GM12892 (cell line): ENCODE data around the gene PCOLCE2.

ENCODE experiments used
- DNase-seq: peaks from one replicate; pipeline ENCODE4 v3.0.0; 2011; ENCODE audit not compliant: insufficient read length
- FAIRE-seq: peaks from 2 replicates; lab custom pipeline; 2011; peaks lifted over from hg19 to GRCh38; lab: Jason Lieb, UNC
- POLR2A ChIP-seq: IDR thresholded peaks from 2 replicates; pipeline ENCODE4 v1.6.1; 2011; ENCODE audit warnings: low read depth, low read length, control low read depth
- POLR2AphosphoS5 ChIP-seq: IDR thresholded peaks from 2 replicates; pipeline ENCODE4 v1.6.1; 2011; ENCODE audit warnings: low read depth, low read length, control low read depth
- TAF1 ChIP-seq: IDR thresholded peaks from 2 replicates; pipeline ENCODE4 v1.6.1; 2011; ENCODE audit warnings: low read depth, mild to moderate bottlenecking, control low read depth, low read length, borderline replicate concordance

PCOLCE2 gene

DNA sequence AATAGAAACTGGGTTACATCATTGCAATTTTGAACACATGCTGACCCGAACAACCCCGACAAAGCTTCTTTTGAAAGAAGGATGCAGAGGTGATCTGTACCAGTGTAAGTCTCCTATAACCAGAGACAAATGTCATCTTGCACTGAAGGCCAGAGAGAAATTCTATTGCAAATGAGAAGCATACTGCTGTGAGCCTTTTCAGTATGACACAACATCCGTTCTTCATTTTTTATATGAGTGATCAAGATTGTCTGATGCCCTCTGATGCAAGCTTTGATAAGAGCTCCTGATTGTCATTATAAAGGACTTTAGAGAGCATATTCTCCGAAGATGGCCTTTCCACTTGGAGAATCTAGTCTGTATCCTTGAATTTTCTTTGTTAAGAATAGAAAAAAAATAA is 36.9 kb downstream of the PCOLCE2 start:
- no peak for DNase-seq
- no peak for TF ChIP-seq POLR2A
- TF ChIP-seq TAF1 = no peak
- no peak for TF ChIP-seq POLR2AphosphoS5
- peak; percentile 14 for FAIRE-seq

DNA sequence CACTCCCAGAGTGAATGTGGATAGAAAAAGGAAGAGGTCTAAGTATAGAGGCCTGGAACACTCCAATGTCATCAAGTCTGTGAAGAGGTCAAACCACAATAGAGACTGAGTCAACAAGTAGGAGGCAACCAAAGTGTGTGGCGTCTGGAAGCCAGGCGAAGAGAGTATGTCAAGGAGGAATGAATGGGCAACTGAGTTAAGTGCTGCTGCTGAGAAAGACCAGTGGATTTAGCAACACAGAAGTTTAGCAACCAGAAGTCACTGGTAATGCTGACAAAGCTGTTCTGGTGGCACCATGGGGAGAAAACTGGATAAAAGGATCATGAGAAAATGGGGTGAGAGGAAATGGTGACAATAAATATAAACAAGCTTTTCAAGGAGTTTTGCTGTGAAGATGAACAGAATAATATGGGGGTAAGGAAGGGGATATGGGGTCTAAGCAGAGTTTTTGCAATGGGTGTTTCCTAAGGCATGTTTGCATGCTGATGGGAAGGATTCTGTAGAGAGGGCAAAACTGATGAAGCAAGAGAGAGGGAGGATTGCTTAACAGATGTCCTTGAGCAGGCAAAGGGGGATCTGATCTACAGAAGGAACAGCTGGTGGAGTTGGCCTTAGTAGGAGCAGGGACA is 38.4 kb downstream of the PCOLCE2 start:
- TF ChIP-seq POLR2AphosphoS5 (no peak), TAF1 (no peak), POLR2A (no peak)
- DNase-seq = no peak
- peak; percentile 42 for FAIRE-seq

DNA sequence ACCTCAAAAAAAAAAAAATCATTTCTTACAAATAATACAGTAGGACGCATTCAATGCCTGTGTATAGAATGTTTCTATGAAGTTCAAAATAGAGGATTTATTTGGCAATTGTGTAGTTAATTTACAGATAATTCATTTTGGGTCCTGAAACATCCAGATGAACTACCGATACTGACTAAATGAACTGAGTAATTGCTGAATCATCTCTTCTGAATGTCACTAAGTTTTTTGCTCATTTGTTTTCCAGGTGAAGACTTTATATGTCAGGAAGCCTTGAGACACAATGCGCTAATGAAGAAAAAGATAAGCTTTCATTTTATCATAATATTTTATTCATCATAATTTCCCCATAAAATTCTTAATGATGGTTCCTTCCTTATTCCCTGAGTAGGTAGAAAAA is 39.7 kb downstream of the PCOLCE2 start:
- TF ChIP-seq POLR2A (no peak), TAF1 (no peak)
- no peak for FAIRE-seq

DNA sequence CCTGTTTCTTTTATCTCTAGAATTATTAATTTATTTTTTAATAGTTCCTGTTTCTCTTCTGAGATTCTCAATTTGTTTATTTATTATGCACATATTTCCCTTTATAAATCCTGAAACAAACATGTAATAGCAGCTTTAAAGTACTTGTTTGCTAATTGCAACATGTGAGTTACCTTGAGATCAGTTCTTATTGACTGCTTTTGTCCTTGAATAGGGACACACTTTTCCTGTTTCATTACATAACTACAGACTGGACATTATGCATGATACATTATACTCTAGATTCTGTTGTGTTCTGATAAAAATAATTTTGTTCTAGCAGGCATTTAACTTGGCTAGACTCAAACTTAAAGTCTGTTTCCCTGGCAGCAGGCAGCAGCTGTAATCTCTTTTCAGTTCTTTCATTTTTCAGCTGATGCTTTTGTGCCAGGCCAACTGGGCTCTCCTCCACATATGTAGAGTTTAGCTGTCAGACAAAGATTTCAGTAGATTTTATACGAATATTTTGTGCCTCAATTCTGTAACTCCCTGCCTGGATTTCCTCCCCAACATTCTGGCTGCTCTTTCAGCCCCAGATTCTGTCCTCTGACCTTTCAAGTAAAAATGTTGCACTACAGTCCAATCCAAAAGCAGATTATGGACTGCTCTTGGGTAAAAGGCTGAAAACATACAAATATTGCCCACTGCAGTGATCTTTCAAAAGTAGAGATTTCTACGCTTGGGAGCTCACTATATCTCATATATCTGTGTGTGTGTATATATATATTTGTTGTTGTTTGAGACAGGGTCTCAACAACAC is 41.9 kb downstream of the PCOLCE2 start:
- TF ChIP-seq POLR2A (no peak), TAF1 (no peak)
- FAIRE-seq (no peak), DNase-seq (no peak)

More for the DNA sequence above, 39.7 kb downstream of the PCOLCE2 start:
- DNase-seq = no peak

DNA sequence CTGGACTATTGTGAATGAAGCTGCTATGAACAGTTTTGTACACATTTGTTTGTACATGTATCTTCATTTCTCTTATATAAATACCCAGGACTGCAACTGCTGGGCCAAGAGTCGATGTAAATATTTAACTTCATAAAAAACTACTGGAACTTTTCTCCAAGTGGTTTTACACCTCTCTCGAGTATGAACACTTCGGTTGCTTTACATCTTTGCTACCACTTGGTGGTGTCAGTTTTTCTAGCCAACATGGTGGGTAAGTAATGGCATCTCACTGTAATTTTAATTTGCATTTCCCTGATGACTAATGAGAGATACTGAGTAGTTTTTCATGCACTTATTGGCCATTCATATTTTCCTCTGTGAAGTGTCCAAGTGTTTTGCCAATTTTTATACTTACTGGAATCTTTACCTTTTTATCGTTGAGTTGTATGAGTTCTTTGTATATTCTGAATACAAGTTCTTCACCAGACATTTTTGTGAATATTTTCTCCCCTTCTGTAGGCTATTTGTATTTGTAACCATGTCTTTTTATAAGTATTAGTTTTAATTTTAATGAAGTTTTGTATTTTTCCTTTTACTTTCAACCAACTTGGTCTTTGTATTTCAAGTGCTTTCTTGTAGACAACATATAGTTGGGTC is 44.4 kb downstream of the PCOLCE2 start:
- DNase-seq (no peak), FAIRE-seq (peak; percentile 76)
- TF ChIP-seq POLR2A (no peak), TAF1 (no peak), POLR2AphosphoS5 (no peak)

DNA sequence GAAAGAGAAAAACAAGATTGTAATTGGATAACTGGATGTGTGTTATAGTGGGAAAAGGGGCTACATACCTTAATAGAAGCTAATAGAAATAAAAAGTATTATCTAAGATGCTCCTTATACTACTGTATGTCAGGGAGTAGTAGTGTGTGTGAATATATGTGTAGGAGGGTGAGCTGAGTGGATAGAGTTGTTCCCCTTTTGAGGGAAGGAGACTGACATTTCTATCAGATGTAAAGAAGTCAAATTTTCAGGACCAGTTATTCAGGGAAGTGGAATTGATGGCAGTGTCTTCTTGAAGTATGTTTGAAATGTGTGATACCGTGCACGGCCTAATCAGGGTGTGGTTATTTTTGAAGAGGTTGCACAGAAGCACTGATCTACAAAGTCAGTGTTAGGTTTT is 49.1 kb downstream of the PCOLCE2 start:
- no peak for TF ChIP-seq TAF1
- TF ChIP-seq POLR2AphosphoS5 = no peak
- no peak for TF ChIP-seq POLR2A
- DNase-seq (no peak), FAIRE-seq (peak; percentile 5)

DNA sequence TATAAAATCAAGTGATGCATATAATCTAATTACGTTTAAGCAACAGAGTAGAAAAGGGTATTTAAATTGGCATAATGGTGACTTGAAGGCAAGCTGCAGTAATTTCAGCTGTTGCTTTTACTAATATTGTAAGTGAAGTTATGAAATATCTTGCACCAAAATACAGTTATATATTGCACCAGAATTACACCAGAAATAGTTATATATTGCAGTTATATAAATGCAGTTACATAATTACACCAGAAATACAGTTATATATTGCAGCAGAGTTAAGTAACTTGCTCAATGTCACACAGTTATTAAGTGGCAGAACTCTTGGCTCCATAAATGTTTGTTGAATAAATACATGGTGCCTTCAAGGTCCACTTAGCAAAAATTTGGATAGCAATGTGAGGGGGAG is 51.4 kb downstream of the PCOLCE2 start:
- no peak for DNase-seq
- no peak for FAIRE-seq
- TF ChIP-seq TAF1 (no peak), POLR2A (no peak), POLR2AphosphoS5 (no peak)

DNA sequence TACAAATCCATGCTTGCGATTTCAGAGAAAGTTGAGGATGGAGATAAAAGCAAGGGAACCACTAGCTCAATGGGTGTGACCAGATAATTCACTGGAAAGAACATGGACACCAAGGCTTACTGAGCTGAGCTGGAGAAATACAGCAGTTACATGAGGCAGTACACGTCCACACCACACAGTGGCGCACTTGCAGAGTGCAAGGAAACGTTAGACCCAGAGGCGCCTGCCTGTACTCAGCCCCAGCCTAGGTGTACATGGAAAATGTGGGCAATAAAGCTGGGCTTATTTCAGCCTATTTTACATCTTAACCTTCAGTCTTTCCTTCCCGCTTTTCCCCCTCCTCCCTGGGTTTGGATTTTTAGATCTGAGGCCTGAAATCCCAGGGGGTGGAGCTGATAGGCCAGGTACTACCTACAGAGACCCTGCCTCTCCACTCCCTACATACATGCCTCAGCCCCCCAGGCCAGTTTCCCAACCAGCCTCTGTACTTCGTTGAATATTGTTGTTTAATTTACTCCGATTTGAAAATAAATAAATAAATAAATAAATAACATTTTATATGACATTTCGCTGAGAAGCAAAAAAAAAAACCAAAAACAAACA is 60.1 kb downstream of the PCOLCE2 start:
- TF ChIP-seq POLR2AphosphoS5 (no peak), TAF1 (no peak), POLR2A (no peak)
- DNase-seq = peak; percentile 32
- peak; percentile 95 for FAIRE-seq

DNA sequence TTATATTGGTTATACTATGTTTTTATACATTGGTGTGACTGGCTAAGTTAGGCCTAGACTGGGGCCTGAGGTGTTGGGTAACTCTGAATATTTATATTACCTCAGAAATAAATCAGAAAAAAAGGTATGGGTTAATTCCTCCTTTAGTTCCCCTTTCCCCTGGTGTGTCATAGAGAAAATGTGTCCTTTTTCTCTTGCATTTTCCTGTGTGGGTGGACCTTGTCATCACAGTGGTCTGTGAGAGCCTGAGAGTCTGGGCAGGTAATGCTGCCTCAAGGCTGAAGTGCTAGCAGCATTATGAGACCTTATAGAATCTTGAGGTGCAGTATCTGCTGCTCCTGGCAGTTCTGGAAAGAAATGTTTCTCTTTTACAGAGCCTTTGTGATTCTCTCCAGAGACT is 69.7 kb downstream of the PCOLCE2 start:
- FAIRE-seq (no peak), DNase-seq (no peak)
- TF ChIP-seq TAF1 (no peak), POLR2AphosphoS5 (no peak), POLR2A (no peak)

DNA sequence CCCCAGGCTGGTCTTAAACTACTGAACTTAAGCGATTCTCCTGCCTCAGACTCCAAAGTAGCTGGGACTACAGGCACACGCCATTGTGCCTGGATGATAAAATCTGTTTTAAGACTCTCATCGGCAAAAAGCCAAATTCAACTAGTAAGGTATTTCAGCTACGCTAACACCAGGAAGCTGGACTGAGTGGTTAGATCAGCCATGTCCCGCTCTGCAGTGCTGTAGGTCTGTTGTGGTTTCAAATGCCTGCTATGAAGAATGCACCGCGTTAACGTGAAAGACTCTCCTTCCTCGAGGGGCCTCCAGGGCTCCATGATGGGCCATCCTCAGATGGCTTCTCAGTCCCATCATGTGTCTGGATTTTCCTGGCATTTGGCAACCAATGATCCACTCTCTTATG is 70.2 kb downstream of the PCOLCE2 start:
- TF ChIP-seq POLR2AphosphoS5 (no peak), TAF1 (no peak), POLR2A (no peak)
- no peak for DNase-seq
- FAIRE-seq = no peak

DNA sequence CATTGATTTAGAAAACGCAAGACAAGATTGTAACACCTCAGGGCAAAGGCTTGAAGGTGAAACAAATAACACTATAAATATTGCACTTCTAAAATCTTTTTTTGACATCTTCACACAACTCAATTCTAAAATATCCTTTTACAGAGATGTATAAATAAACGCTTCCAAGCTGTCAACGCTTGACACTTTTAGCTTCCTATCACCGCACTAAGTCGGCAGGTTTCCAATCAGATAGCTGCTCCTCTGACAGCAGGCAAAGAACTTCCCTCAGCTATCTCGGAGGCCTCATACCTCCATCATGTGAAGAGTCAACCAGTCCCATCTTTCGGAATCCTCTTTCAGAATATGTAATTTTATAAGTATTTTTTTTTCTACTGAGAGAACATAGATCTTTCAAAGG is 71.0 kb downstream of the PCOLCE2 start:
- FAIRE-seq (no peak), DNase-seq (no peak)
- TF ChIP-seq TAF1 (no peak), POLR2A (no peak), POLR2AphosphoS5 (no peak)

DNA sequence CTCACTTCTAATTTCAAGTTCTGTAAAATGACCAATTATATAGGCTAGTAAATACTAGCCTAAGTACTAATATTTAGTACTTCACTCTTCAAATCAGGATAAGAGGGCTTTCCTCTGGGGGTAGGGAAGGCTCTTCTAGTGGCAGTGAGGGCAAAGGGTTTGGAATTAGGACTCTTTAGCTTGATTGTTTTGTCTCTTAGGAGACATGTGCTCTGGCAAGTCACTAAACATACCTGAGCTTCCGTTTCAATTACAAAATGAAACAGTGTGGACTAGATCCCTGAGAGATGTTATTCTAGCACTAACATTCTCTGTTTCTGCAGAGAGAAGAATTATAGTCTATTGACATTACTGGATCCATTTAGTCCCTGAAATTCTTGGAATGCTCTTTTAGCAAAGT is 71.5 kb downstream of the PCOLCE2 start:
- no peak for TF ChIP-seq POLR2AphosphoS5
- no peak for TF ChIP-seq TAF1
- TF ChIP-seq POLR2A = no peak
- FAIRE-seq = no peak
- no peak for DNase-seq
